GDM1 (cell line): ENCODE data around the gene SUPT3H.
"Not testable (repeated sequence)": the region's sequence is repeated elsewhere in the genome, so short reads cannot be mapped to it uniquely, and the experiment has no call there.

Experiments
- DNase-seq: peaks from one replicate; lab custom pipeline; 2025; lab: John Stamatoyannopoulos, UW

SUPT3H gene

GRCh38 chr6:44949596-44950201 lies 428.0 kb downstream of the SUPT3H start:
- no peak for DNase-seq

DNA sequence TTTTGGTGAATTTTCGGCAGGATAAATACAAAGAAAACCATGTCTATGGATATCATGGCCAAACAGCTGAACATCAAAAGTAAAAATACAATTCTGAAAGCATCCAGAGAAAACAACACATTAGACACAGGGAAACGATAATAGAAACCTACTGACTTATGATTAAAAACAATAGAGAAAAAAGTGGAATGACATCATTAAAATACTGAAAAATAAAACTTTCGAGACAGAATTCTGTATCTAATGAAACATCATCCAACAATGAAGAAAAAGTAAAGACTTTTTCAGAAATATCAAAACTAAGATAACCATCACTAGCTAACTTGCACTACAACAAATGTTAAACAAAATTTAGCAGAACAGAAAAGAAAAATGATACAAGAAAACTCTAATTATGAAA lies 434.2 kb downstream of the SUPT3H start:
- no peak for DNase-seq

- DNase-seq: no peak
These were observed 434.9 kb downstream of the SUPT3H start for GRCh38 chr6:44942798-44943197.

DNA sequence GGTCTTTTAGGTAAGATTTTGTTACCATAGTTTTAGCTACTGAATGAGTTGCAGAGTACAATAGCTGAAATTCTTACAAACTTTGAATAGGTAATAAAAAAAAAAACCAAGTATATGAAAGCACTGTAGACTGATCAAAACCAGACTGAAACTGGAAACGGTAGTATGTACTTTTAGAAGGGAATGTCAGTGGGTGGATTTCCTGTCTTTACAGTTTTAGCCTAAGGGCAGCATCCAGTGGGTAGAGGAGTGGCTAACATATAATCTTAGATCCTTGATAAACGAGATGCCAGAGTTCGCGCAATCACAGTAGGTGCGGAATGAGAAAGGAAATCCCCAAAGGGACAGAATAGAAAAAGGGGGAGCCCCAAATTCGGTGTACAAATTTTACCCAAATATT lies 435.5 kb downstream of the SUPT3H start:
- no peak for DNase-seq

- no peak for DNase-seq
These were observed 437.4 kb downstream of the SUPT3H start for GRCh38 chr6:44940367-44940766.

DNA sequence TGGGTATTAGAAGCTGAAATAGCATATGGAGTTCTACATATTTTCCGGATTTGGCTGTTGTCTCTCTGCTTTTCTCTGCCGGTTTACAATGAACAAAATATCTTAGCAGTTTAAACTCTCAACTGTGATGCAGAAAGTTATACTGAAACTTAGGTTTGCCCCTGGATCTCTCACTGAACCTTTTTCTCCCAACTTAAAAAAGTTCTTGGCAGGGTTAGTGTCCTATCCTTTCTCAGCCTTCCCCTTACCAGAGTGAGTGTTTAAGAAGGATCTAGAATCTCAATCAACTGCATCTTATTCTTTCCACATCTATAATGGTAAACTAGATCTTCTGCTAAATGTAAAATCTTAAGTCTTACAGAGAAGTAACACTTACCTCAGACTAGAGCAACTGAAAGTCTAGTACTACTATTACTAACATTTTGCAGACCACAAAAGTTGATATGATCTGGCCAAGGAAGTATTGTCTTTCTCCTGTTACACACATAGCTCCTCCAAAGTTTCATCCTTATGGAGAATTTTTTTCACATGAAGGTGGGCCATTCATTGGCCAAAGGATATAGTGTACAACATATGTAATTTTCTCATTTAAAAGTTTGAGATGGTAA lies 441.9 kb downstream of the SUPT3H start:
- DNase-seq: no peak

DNA sequence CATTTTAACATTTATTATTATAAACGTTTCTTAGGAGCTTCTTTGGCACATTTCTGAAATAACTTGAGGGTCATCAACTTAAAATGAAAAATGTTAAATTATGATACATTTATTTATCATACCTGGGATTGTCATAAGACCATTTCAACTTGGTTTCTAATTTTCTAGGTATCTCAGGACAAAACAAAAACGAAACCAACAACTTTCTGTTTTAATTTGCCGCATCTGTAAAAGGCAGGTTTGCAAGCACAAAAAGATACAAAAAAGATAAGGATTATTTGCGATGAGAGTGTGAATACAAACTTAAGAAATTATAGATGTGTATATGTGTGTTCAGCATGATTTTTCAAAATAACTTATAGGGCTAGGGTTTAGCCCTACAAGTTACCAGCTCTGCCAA lies 444.6 kb downstream of the SUPT3H start:
- DNase-seq: no peak

DNA sequence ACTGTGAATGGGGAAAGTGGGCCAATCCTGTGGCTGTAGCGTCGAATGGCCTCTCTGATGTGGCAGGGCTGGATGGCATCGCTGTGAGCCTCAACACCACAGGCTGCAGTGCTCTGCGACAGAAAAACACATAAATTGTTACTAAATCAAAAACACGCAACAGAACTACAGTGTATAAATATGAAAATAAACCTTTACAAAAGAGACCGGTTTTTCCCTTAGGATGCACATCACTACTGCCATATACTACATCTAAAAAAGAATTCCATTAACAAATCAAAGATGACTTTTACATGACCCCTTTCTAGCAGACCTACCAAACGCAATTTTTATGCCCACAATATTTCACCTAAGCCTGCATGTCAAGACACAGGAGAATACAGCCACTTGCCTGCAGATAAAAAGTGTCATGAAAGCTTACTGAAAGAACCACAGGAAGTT lies 445.1 kb downstream of the SUPT3H start:
- no peak for DNase-seq

DNA sequence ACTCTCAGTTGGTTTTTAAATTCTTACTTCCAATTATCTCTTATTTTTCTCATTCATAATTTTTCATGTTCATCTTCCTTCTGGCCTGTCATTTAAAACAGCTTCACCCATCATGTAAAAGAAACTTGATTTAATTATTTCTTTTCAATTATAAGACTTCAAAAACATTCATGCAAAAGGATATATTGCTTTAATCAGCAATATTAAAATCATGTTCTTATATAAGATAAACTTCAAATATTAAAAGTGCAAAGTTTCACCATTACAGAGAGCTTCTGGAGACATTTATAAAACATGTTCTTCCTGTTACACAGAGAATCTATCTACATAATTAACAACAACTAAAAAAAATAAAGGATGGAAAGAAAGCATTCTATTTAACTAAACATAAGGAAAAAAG lies 446.3 kb downstream of the SUPT3H start:
- no peak for DNase-seq

- DNase-seq: no peak
These were observed 451.2 kb downstream of the SUPT3H start for GRCh38 chr6:44926556-44926955.

GRCh38 chr6:44925100-44925739 lies 452.5 kb downstream of the SUPT3H start:
- peak; percentile 41 for DNase-seq

DNA sequence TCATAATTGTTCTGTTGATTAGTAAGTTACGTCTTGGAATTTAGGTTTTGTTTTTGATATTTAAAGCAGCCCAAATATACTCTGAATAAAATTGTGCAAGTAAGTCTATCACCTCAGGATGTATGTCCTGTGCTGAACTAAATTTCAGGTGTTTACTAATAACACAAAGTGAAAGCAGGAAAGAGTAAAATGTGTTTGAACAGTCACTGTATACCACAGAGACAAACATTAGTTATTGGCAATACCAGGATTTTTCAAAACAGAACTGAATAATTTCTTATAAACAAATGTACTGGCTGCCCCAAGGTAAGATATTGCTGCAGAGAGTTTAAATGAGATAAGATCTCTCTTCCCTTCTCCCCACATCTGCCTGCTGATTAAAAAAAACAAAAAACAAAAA lies 454.3 kb downstream of the SUPT3H start:
- no peak for DNase-seq

- DNase-seq: no peak
These were observed 455.9 kb downstream of the SUPT3H start for GRCh38 chr6:44921798-44922197.

DNA sequence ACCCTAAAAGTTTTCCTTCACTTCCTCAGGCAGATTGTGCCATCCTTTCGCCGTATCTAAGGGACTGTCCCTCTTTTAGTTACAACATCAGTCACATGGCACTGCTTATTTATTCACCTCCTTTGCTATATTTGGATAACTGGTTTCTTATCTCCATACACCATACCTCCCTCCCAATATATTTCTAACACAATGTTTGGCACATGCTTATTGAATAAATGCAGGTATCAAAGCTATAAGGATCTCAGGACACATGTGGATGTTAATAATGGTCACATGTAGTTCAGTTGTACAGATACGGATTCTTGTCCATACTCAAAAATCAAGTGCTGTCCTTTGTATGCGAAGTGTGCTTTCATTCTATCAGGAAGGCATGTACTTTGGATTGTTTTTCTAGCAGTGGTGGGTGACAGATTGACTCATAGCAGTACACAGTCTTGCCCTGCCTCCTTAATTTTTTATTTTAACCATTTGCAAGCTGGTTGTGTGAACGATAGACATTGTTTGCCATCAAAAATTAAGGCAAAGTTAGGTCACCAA lies 456.7 kb downstream of the SUPT3H start:
- no peak for DNase-seq

DNA sequence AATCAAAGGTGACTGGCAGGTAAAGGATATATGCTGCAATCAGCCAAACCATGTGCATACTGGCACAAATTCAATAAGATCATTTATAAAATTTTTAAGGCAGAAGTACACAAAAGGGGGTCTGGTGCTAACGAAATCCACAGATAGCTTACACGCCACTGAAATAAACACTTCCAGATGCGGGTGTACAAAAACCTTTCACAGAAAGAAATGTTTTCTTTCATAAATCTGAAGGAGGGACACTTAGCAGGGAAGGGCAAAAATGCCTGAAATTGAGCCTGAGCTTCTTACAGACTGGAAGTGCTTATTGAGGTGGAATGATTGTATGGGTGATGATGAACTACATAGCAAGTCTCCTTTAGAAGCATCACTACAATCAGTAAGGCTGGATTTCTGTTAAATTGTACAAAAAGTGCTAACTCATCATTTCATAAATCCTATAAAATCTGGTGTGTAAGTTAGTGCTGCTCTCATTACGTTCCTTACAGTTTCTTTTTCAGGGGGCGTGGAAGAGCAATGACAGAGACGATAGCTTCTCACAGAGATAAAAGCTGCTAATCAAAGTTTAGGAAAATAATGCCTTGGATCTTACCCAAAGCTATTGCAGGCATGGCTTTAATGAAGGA lies 458.9 kb downstream of the SUPT3H start:
- DNase-seq: no peak

- DNase-seq: no peak
These were observed 460.3 kb downstream of the SUPT3H start for GRCh38 chr6:44917430-44917829.

DNA sequence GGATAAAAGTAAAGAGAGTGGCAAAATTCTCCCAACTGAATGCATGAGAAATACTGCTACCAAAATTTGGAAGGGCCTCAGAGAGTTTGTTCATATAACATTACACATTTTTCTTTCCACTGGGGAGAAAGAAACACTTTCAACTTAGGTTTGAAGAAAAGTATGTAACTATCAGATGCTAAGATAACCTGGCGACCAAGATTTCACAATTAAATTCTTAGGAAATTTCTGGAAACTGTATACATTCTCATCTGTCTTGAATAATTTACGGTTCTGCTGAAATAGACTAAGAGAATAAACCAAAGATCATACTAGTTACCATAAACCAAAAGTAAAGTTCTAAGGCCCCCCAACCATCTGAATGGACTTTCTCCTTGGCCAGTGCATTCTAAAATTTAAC lies 462.6 kb downstream of the SUPT3H start:
- DNase-seq: no peak

DNA sequence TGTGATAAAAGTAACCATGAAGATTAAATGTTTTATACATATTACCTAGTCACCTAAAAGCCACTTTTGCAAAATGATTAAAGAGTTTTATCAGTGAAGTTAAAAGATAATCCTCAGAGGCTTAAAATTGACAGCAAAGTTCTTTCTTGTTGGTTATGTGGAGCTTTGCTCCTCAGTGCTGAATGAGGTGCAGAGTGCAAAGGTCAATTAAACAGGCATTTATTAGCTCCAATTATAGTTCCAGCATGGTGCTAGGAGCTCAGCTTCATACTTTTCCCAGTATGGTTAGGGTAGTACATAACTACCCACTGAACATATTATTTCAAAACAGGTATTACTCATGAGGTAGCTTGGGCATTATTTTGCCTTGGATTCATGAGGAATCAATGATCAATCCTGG lies 463.6 kb downstream of the SUPT3H start:
- no peak for DNase-seq

DNA sequence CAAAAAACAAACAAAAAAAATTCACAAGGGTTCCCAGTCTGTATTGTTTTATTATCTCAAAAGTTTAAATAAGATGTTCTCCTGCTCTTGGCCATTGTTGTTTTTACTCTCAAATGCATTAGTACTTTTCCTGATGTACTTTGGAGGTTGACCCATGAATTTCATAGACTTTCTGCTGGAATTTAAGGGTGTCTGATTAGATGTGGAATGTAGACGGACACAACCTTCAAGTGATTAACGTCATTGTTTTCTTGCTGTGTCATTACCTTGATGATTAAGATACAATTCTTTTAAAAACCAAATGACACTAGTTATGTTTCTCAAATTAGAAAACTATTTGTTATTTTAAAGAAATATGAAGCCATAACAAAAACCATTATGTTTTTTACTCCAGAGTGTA lies 471.0 kb downstream of the SUPT3H start:
- no peak for DNase-seq

- DNase-seq: not testable (repeated sequence)
These were observed 477.4 kb downstream of the SUPT3H start for GRCh38 chr6:44900358-44900757.

DNA sequence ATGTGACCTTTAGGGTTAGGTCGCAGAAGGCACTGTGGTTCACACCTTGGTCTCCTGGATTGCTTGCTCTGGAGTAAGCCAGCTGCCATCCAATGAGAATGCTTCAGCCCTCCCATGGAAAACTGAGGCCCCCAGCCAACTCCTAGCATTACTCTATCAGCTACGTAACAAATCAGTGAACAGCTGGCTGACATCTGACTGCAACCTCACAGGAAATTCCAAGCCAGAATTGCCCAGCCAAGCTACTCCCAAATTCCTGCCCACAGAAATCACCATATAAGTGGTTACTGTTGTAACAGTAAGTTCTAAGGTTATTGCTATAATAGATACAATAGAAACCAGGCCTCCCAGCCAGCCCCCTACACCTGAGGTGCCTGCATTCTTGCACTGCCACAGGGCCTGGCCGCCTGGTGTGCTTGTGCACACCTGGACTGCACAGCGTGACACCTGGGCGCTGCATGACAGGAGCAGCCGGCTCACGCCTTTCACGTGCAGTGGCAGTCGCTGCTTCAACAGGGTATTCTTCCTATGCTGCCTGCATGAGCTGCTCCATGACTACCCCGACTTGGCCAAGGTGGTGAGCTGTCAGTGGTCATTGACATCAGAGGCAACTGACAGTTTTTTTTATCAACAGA lies 479.3 kb downstream of the SUPT3H start:
- DNase-seq: no peak

GRCh38 chr6:44897316-44897715 lies 480.4 kb downstream of the SUPT3H start:
- DNase-seq: no peak
